Cerebellar cortex (tissue), 1 donor: Measurements from ENCODE around the gene ZSCAN31.
"Not testable (repeated sequence)": the region's sequence is repeated elsewhere in the genome, so short reads cannot be mapped to it uniquely, and the experiment has no call there.

Source experiments
- DNase-seq: peaks from one replicate; pipeline ENCODE4 v3.0.0-alpha.2; 2015; ENCODE audit warnings: low spot score

ZSCAN31 gene

DNA sequence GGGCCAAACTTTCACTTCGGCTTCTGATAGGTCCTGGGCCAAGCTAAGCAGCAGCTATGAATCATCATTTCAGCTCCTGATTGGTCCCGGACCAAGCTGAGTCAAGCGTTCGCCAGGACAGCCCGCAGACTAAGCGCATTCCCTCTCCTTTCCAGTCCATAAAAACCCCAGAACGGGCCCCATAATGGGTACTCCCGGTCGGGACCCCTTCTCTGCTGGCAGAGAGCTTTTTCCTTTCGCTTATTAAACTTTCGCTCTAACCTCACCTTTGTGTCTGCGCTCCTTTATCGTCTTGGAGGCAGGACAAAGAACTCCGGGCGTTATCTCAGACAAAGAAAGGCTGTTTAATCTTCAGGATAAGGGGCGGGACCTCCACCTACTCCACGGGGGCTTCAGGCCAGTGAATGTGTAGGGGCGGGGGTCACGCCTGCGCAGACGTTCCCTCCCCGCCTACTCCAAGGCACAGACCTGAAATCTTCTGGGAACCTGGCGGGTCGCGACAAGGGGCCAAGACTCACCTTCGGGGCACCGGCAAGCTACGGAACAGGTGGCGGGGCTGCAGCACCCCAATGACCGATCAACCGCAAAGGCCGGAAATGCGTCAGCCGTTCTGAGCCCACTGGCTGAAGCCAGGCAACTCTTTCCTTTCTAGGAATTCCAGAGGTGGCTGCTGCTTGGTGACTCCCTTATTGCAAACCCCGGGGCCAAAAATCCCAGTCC lies at the start of gene ZSCAN31:
ZSCAN31 (minus strand) TSS at position 585 of the 720 bp plus-strand sequence. CDS start 6,465 bp downstream, outside the sequence.
- DNase-seq: peak; percentile 98

- no peak for DNase-seq
Observed at GRCh38 chr6:28384143-28384533, 48.2 kb upstream of the ZSCAN31 start.

GRCh38 chr6:28383235-28384142 lies 47.5 kb upstream of the ZSCAN31 start:
- DNase-seq: peak; percentile 69

DNA sequence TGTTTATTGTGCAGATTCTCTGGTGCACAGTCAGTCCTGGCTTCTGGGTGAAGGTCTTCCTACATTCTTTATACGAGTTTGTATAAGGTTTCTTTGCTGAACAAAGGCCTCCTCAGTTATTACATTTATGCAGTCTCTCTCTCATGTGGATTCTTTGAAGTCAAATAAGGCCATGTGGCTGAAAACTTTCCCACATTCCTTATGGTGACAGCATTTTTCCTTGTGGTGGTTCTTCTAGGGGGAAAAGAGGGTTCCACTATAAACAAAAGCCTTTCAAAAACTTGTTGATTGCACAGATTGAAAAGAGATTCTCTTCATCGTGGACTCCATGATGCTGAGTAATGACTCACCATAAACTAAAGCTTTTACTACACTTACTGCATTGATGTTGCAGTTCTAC lies 44.4 kb upstream of the ZSCAN31 start:
- DNase-seq: no peak

- no peak for DNase-seq
Observed at GRCh38 chr6:28378644-28379043, 42.7 kb upstream of the ZSCAN31 start.

DNA sequence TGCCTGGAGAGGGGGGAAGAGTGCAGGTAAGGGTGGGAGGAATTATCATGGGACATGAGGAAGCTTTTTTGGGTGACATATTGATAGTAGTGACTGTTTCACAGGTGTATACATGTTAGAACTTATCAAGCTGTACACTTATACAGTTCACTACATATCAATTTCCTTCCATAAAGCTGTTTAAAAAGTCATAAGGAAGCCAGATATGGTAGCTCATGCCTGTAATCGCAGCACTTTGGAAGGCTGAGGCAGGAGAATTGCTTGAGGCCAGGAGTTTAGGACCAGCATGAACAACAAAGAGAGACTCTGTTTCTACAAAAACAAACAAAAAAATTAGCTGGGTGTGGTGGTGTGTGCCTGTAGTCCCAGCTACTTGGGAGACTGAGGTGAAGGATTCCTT lies 41.9 kb upstream of the ZSCAN31 start:
- no peak for DNase-seq

GRCh38 chr6:28373925-28374324 lies 38.0 kb upstream of the ZSCAN31 start:
- no peak for DNase-seq

DNA sequence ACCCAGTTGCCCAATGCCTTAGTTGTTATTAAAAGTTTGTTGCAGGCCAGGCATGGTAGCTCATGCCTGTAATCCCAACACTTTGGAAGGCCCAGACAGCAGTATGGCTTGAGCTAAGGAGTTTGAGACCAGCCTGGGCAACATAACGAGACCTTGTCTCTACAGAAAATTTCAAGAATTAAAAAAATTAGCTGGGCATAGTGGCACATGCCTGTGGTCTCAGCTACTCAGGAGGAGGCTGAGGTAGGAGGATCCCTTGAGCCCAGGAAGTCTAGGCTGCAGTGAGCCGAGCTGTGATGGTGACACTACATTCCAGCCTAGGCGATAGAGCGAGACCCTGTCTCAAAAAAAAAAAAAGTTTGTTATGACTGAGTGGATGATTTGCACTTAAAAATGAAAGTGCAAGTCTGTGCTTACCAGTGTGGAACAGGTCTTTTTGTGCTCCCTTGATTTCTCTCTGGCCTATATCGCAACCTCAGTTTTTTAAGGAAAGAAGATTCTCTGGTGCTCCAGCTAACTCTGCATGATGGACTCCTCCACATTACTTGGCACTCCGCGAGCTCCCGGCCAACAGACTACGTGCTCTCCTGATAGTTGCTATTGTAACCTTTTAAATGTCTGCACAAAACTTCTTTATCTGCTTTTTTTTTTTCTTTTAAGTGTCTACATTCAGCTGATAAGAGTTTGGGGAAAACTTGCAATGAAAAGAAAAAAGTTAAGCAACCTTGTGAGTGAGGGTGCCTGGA lies 35.9 kb upstream of the ZSCAN31 start:
- DNase-seq: no peak

GRCh38 chr6:28371280-28371679 lies 35.3 kb upstream of the ZSCAN31 start:
- no peak for DNase-seq

GRCh38 chr6:28370440-28370839 lies 34.5 kb upstream of the ZSCAN31 start:
- no peak for DNase-seq

GRCh38 chr6:28369463-28369862 lies 33.5 kb upstream of the ZSCAN31 start:
- no peak for DNase-seq

GRCh38 chr6:28368522-28368921 lies 32.6 kb upstream of the ZSCAN31 start:
- DNase-seq: no peak

- DNase-seq: not testable (repeated sequence)
Observed at GRCh38 chr6:28365590-28365989, 29.6 kb upstream of the ZSCAN31 start.

GRCh38 chr6:28360961-28361360 lies 25.0 kb upstream of the ZSCAN31 start:
- no peak for DNase-seq

DNA sequence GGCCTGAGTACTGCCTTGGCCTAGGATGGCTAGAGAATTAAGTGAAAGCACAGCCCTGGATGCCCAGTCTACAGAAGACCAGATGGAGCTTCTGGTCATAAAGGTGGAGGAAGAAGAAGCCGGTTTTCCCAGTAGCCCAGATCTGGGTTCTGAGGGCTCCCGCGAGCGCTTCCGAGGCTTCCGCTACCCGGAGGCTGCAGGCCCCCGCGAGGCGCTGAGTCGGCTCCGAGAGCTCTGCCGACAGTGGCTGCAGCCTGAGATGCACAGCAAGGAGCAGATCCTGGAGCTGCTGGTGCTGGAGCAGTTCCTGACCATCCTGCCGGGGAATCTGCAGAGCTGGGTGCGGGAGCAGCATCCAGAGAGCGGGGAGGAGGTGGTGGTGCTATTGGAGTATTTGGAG lies 23.6 kb upstream of the ZSCAN31 start:
- not testable (repeated sequence) for DNase-seq

DNA sequence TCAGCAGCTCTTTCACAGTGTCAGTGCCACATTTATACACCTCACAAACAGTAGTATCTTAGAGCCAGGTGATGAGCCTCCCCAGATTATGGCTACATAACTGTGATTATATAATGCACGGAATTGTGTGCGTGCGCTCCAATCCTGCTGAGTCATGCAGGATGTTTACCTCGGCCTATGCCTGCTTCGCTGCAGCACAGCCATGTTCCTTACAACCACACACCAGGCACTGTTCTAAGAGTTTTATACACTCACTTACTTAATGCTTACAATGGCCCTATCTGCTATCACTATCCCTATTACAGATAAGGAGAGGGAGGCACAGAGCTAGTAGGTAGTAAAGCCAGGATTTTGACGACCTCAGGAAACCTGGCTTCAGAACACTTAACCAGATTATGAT lies 21.1 kb upstream of the ZSCAN31 start:
- DNase-seq: no peak

GRCh38 chr6:28356666-28357020 lies 20.7 kb upstream of the ZSCAN31 start:
- DNase-seq: no peak

DNA sequence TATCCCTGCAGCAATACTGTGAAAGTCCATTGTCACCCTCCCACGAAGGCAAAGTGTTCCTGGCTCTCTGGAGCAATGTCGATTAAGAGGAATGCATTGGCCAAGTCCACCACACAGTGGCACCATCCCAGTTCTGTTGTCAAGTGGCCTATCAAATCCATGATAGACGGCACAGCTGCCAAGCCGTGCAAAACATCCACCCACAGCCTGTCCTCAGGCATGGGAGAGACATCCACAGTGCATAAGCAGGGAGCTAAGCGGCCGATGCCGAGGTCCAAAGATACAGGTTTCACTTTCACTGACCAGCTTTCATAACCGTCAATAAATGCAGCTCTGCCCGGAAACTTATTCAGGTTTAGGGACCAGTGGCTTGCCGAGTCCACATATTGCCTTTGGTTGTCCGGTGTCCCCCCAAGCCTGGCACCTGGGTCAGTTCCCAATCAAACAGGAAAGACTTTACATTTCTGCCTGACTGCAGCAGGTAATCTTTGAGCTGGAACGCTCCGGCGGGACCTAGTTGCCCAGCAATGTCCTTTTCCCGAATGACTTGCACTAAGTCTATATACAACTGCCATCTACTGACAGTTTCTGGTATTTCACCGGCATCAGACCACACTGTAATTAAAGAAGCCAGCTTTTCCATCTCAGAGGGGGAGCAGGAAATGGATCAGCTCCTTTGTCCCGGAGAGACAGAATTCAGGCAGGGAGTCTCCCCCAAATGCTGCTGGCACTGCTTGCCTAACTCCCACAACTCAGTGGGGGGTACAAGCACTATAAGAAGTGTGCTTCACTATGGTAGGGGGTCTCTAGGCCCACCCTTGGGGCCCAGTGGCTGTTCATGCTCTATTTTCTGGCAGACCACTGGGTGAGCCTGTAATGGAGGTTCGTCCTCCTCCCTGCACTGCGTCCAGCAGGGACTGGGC lies 20.1 kb upstream of the ZSCAN31 start:
- DNase-seq: peak; percentile 96

GRCh38 chr6:28354688-28355554 lies 19.0 kb upstream of the ZSCAN31 start:
- DNase-seq: no peak

GRCh38 chr6:28353981-28354676 lies 18.2 kb upstream of the ZSCAN31 start:
- peak; percentile 55 for DNase-seq
